GM18498 (cell line): ENCODE data around the gene CCDC40.
"Not testable (repeated sequence)": the region's sequence is repeated elsewhere in the genome, so short reads cannot be mapped to it uniquely, and the experiment has no call there.

Experiments
- ATAC-seq: cut with Tn5 transposase; IDR thresholded peaks from one replicate; pipeline ENCODE4 v1.9.1; 2021; ENCODE audit warnings: mild to moderate bottlenecking, moderate library complexity; ENCODE audit not compliant: unreplicated experiment

CCDC40 gene

GRCh38 chr17:80045703-80046102 is 9.3 kb downstream of the CCDC40 start:
- no peak for ATAC-seq

DNA sequence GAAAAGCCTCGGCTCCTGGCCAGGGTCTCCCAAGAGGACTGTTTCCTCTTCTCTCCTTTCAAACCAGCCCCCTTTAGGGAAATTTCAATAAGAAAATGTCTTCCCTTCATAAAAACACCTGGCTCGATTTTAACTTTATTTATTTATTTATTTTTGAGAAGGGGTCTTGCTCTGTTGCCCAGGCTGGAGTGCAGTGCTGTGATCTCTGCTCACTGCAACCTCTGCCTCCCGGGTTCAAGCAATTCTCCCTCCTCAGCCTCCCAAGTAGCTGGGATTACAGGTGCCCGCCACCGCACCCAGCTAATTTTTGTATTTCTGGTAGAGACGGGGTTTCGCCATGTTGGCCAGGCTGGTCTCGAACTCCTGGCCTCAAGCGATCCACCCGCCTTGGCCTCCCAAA is 10.3 kb downstream of the CCDC40 start:
- ATAC-seq: not testable (repeated sequence)

DNA sequence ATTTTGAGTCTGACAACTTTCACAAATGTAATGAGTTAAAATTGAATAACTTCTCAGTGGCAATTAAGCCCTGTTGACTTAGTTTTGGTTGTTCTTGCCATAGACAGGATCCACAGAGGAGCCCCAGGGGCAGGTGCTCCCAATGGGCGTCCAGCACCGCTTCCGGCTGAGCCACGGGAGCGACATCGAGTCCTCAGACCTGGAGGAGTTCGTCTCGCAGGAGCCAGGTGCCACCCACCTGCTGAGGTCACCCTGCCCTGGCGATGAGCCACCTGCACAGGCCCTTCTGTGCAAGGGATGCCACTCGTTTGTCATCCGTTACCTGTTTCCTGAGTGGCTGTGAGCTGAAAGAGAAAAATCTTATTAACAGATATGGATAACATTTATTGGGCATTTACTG is 10.7 kb downstream of the CCDC40 start:
- no peak for ATAC-seq

DNA sequence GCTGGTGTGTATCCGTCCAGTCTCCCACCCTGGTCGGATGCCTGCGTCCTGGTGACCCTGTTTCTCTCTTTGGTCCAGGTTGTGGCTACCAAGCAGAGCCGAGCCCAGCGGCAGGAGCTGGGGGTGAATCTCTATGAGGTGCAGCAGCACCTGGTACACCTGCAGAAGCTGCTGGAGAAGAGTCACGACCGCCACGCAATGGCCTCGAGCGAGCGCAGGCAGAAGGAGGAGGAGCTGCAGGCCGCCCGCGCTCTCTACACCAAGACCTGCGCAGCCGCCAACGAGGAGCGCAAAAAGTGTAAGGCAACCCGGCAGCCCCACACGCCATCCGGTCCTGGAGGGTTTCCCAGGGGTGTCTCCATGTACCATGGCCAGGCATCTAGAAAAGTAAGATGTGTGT is 13.5 kb downstream of the CCDC40 start:
- no peak for ATAC-seq

DNA sequence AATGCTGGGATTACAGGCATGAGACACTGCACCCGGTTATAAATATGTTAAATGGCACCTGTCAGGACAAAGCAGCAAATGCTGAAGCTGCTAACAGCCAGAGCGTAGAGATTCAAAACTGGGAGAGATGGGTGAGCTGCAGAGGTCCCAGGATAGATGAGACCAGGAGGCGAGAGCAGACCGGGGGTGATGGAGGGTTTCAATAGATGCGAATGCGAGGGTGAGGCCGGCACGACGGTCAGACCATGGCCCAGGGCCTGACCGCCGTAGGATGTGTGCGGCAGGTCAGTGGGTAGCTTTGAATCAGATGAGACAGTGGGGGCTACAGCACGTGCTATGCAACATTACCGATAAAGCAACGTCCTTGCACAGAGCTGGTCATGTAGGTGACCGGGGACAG is 14.3 kb downstream of the CCDC40 start:
- ATAC-seq: no peak

DNA sequence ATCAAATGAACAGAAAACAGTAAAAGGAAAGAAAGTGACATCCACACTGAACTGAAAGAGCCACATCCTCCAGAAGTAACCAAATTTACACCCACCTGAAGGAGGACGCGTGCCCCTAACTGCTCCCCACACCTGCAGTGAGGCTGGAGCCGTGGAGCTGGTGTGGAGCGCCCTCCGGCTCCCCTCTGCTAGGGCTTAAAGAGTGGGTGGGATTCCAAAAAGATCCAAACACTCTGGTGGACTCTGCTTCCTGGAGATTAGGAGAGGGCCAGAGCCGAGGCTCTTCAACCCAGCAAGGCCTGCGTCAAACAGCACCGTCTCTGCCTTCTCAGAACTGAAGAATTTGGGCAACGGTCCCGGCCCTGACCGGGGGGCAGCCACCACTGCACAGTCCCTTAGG is 15.2 kb downstream of the CCDC40 start:
- ATAC-seq: no peak

- no peak for ATAC-seq
Measured at GRCh38 chr17:80053102-80053501, 16.7 kb downstream of the CCDC40 start.

DNA sequence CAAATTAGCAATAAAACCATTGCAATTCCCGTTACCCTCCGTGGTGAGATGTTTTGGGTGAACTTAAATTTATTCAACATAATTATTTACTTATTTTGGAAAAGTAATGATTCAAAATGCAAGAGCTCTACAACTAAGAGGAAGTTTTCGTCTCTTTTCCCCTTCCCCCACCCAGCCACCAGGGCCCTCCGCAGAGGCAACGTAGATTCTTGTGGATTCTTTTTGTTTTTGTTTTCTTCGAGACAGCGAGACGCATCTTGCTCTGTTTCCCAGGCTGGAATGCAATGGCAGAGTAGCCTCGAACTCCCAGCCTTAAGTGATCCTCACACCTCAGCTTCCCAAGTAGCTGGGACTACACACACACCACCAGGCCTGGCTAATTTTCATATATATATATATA is 19.2 kb downstream of the CCDC40 start:
- no peak for ATAC-seq

GRCh38 chr17:80058311-80058955 is 22.0 kb downstream of the CCDC40 start:
- ATAC-seq: no peak

GRCh38 chr17:80060644-80061043 is 24.2 kb downstream of the CCDC40 start:
- no peak for ATAC-seq

- no peak for ATAC-seq
Measured at GRCh38 chr17:80061421-80061820, 25.0 kb downstream of the CCDC40 start.

DNA sequence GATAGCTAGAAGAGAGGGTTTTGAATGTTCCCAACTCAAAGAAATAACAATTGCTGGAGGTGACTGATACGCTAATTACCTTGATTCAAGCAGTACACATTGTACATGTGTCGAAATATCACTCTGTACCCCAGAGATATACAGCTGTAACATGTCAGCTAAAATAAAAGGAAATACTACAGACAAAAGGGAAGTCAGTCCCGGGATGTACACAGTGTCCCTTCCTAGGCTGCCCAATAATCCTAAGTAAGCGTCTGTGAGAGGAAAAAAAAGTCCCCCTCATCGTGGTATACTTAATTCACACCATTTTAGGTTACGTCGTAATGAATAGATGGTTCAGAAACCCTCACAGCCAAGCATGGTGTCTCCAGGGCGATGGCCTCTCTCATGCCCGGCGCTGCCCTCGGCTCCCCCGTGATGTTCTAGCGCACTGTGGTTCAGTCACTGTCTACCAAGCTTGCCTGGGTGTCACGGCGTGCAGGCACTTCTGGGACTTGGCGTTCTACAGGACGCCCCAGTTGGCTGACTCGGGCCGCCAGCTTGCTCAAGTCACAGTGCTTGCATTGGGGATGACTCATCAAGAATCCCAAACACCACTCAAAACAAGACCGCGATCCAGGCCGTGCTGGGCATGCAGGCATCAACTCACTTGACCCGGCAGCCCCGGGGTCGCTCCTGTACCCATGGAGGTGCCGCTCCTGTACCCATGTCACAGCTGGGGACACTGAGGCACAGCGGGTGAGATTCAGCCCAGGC is 27.6 kb downstream of the CCDC40 start:
- no peak for ATAC-seq

DNA sequence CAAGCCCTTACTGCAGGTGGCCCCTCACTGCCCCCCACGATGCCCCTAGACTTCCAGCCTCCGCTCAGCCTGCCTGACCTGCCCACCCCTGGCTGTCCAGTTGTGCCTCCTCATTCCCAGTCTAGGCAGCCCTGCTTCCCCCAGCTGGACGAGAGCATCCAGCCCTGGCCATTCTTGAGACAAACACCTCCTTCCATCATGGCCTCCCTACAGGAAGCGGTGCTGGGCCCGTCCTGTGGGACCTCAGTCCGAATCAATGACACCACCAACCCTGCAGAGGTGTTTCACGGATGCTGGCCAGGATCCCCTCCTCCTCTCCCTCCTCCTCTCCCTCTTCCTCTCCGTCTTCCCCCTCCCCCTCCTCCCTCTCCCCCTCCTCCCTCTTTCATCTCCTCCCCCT is 28.3 kb downstream of the CCDC40 start:
- no peak for ATAC-seq

DNA sequence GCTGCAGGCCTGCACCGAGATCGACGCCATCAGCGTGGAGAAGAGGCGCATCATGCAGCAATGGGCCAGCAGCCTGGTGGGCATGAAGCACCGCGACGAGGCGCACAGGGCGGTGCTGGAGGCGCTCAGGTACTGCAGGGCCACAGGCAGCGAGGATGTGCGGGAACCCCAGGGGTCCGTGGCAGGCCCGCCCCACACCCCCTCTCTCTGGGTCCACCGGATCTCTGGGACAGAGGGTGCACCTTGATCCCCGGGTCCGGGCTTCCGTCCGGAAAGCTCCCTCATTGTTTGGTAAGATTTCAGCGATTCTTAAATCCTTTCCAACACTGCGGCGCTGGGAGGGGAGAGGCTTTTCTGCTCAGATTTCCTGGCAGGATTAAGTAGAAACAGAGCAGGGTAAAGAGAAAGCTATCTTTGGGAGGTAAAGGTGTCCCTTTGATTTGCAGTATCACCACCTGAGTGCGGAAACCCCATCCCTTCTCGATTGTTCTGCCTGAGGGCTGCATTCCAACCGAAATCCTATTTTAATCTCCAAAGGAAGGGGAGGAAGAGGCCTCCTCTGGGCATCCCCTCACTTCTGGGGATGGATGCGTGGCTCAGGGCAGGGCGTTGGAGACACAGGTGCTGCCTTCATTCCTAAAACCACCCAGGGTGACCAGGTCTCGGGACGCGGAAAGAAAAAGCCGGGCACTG is 29.2 kb downstream of the CCDC40 start:
- no peak for ATAC-seq

DNA sequence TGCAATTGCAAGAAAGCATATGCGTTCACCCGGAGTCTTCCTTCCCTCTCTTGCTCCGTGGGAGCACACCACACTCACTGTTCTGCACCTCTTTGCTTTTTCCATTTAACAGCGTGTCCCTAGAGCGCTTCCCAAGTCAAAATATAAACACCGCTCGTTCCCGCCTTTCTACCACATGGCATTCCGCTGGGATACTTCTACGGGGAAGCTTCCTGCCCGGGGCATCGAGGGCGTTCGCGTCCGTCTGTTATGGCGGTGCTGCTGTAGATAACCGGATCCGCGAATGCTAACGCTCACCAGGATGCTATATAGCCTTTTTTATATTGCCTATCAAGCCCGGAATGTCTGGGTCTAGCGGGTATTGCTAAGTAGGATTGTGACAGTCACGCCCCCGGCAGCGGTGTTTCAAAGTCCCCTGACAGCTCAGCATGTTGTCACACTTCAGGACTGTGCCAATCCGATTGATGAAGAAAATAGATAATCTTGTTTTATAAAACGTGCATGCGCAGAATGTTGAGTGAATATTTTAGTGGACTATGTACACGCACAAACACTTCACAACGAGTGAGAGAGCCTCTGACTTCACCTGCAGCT is 31.0 kb downstream of the CCDC40 start:
- ATAC-seq: no peak

- ATAC-seq: no peak
Measured at GRCh38 chr17:80068301-80069222, 32.1 kb downstream of the CCDC40 start.

- no peak for ATAC-seq
Measured at GRCh38 chr17:80070375-80071115, 34.1 kb downstream of the CCDC40 start.

DNA sequence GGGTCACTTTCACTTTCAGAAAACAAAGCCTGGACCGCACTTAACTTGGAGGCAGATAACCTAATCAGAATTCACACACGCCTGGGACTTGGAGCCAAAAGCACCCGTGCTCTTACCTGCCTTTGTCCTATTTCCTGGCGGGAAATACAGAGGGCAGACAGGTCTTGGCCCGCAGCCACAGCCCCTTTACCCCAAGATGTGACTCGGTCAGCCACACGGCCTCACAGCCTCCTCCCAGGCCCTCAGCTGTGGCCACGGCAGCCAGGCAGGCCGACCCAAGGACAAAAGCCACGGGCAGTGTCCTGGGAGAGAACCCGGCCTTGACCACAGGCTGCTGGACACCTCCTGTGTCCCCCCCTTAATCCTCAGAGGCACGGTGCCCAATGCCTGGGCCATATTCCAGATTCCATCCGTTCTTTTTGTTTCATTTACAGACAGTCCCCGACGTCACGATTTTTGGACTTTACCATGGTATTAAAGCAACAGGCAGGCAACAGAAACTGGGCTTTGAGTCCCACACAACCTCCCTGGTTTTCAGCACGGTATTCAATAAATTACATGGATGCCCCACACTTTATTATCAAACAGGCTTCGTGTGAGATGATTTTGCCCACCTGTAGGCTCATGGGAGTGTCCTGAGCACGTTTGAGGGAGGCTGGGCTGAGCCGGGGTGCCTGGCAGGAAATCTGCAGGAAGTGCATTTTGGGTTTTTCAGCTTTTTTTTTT is 34.8 kb downstream of the CCDC40 start:
- no peak for ATAC-seq

DNA sequence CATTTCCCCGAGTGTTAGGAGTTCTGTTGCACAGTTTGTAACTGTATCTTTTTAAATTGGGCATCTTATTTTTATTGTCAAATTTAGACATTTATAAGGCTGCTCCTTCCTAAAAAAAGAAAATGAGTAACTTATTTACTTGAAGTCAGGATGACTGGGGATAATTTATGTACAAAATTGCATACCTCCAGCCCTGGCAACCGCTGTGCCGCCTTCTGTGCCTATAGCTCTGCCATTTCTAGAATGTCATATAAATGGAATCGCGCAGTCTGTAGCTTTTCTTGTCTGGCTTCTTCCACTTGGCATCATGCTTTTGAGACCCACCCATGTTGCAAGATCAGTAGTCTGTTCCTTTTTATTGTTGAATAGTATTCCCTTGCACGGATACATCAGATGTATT is 36.0 kb downstream of the CCDC40 start:
- no peak for ATAC-seq
